IPS-18a (cell line): ENCODE data around the gene MAP3K15.
"Not testable (repeated sequence)": the region's sequence is repeated elsewhere in the genome, so short reads cannot be mapped to it uniquely, and the experiment has no call there.

Experiments used
- H3K27ac ChIP-seq: one replicate; pipeline ENCODE4 v1.5.1; 2013; ENCODE audit warnings: low read length
- H3K27me3 ChIP-seq: one replicate; pipeline ENCODE4 v1.6.1; 2013; ENCODE audit warnings: mild to moderate bottlenecking, low read length; ENCODE audit not compliant: control insufficient read depth, insufficient read depth
- H3K36me3 ChIP-seq: one replicate; pipeline ENCODE4 v1.6.1; 2013; ENCODE audit warnings: low read depth, low read length; ENCODE audit not compliant: control insufficient read depth
- H3K4me1 ChIP-seq: one replicate; pipeline ENCODE4 v1.6.1; 2013; ENCODE audit warnings: low read depth, low read length; ENCODE audit not compliant: control insufficient read depth
- H3K4me3 ChIP-seq: one replicate; pipeline ENCODE4 v1.5.1; 2013; ENCODE audit warnings: low read length
- H3K9ac ChIP-seq: one replicate; pipeline ENCODE4 v1.6.1; 2013; ENCODE audit warnings: mild to moderate bottlenecking, low read length, moderate library complexity
- H3K9me3 ChIP-seq: one replicate; pipeline ENCODE4 v1.6.1; 2013; ENCODE audit warnings: low read depth, low read length; ENCODE audit not compliant: control insufficient read depth

The MAP3K15 gene

DNA sequence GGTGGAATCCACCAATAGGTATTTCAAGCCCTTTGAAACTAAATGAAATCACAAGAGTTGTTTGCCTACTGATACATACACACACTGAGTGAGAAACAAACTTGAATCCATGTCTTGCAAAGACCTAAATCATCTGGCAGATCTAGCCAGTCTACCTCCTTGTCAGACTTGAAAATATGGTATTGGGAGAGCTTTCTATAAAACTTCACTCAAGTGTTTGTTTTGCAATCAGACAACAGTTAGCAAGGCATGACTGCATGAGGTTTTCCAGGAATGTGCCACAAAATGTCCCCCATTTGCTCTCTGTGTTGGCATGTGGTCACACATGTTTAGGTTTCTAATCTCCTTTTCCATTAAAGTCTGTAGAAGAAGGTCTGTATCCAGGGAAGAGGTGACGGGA lies 52.4 kb downstream of the MAP3K15 start:
- Histone ChIP-seq H3K9ac (no peak overlapping the region), H3K4me3 (no peak overlapping the region), H3K27me3 (no peaks in the 10 kb centered on the region), H3K9me3 (peaks cover 14% of the 10 kb centered on the region), H3K4me1 (no peaks in the 10 kb centered on the region), H3K36me3 (no peaks in the 10 kb centered on the region), H3K27ac (no peak overlapping the region)

DNA sequence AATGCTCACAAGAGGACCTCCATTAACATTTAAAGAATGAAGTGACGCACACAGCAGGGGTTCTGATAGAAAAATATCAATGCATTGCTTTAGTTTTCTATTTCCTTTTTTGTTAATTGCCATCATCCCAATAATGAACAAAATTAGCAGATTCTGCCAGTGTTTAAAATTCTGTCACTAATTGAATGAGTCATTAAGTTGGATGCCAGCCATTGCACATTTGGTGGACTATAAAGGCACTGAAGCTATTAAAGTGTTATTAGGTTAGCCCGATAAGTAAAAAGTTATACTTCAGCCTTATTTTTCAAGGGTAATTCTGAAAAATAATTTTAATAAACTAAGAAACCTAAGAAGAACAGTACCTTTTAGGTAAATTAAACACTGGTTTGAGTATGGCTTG lies 53.1 kb downstream of the MAP3K15 start:
- Histone ChIP-seq H3K36me3 (no peaks in the 10 kb centered on the region), H3K27me3 (no peaks in the 10 kb centered on the region), H3K9ac (no peak overlapping the region), H3K4me1 (no peaks in the 10 kb centered on the region), H3K9me3 (peaks cover 12% of the 10 kb centered on the region), H3K27ac (no peak overlapping the region), H3K4me3 (no peak overlapping the region)

DNA sequence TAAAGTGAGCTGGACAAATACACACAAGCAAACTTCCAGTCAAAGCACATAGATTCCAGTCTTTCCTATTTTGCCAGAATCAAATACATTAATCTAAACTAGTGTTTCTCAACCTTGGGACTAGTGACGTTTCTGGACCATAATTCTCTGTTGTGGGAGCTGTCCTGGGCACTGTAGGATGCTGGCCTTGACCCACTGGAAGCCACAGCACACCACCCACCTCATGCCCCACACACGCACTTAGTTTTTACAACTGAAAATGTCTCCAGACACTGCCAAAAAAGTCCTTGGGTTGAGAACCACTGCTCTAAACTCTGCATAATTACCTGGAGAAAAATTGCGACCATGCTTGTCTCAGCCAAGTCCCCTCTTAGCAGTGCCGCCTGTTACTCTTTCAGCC lies 57.6 kb downstream of the MAP3K15 start:
- H3K9ac ChIP-seq, result no peak overlapping the region
- H3K36me3 ChIP-seq, result no peaks in the 10 kb centered on the region
- H3K9me3 ChIP-seq, result peaks cover 6% of the 10 kb centered on the region
- H3K4me3 ChIP-seq, result no peak overlapping the region
- H3K27me3 ChIP-seq, result no peaks in the 10 kb centered on the region
- no peaks in the 10 kb centered on the region for H3K4me1 ChIP-seq
- no peak overlapping the region for H3K27ac ChIP-seq

DNA sequence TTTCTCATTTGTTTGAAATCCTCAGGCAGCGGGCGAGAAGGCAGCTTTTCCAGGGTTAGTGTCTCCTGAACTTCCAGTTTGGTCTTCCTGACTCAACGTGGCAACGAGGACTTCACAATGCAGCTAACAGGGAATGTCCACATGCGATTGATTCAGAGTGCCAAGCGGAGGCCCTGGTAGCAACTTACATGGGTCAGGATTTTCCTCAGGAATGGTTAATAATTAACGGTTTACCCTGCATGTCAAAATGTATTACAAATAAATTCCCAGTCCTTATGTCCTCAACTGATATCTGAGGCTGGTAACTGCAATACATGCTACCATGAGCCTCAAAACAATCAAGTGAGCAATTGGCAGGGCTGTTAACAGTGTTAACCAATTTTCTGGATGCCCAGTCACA lies 67.2 kb downstream of the MAP3K15 start:
- H3K27ac ChIP-seq, result no peak overlapping the region
- no peaks in the 10 kb centered on the region for H3K27me3 ChIP-seq
- H3K36me3 ChIP-seq, result no peaks in the 10 kb centered on the region
- no peak overlapping the region for H3K4me3 ChIP-seq
- H3K9ac ChIP-seq, result no peak overlapping the region
- H3K9me3 ChIP-seq, result peaks cover 4% of the 10 kb centered on the region
- H3K4me1 ChIP-seq, result no peaks in the 10 kb centered on the region

DNA sequence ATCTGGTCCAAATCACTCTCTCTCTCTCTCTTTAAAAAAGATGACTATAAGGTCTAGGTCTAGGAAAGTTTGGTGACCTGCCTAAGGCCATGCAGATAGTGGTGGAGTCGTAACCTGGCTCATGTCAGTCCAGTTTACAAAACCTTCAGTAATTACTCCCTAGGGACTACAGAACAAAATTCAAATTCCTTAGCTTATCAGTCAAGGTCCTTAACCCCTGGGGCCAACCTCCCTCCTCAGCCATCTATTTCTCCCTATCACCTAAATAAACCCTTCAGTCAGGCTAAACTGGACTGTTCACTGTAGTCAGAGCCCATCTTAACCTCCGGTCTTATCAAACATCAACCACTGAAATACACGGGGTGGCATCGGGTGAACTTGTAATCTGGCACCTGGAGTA lies 68.9 kb downstream of the MAP3K15 start:
- Histone ChIP-seq H3K4me3 (no peak overlapping the region), H3K9ac (no peak overlapping the region), H3K9me3 (peaks cover 4% of the 10 kb centered on the region), H3K27me3 (no peaks in the 10 kb centered on the region), H3K27ac (no peak overlapping the region), H3K36me3 (no peaks in the 10 kb centered on the region), H3K4me1 (no peaks in the 10 kb centered on the region)

DNA sequence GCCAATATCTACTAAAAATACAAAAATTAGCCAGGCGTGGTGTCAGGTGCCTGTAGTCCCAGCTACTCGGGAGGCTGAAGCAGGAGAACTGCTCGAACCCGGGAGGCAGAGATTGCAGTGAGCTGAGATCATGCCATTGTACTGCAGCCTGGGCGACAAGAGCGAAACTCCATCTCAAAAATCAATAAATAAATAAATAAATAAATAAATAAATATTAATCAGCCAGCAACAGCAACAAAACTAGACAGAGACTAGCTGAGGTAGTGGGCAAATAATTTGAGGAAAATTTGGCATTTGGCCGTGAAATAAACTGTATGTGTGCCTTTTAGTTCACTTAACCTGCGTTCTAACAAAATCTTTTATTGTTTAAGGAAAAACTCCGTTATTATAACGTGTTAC lies 69.5 kb downstream of the MAP3K15 start:
- not testable (repeated sequence) for H3K27ac ChIP-seq, H3K4me3 ChIP-seq, H3K36me3 ChIP-seq, H3K9me3 ChIP-seq, H3K9ac ChIP-seq, H3K4me1 ChIP-seq, H3K27me3 ChIP-seq

DNA sequence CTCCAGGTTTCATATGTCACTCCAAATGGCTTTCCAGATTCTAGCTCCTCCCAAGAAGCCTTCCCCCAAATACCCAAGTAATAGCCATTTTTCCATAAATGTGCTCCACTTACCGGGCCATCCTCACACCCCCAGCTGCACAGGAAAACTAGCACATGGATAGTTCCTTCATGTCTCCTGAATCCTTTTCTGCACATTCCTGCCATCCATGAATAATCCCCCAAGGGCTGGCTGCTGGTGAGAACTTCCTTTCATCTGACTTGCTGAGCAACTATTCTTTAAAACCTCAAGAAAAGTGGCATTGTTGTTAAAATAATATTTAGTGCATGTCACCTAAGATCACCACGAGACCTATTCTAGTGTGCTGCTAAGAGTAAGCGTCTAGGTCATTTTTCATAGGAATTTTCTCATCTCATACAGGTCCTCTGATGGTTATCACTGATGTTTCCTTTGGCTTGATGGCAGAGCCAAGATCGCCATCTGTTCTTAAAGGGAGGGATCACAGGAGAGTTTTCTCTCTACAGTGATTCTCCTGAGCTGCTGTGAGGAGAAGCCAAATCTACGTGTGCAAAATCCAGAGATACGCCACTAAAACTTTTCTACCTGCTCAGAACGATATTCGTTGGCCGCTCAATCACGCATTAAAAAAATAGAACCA lies 71.3 kb downstream of the MAP3K15 start:
- H3K27ac ChIP-seq, result no peak overlapping the region
- no peaks in the 10 kb centered on the region for H3K27me3 ChIP-seq
- no peak overlapping the region for H3K4me3 ChIP-seq
- peaks cover 4% of the 10 kb centered on the region for H3K9me3 ChIP-seq
- H3K36me3 ChIP-seq, result no peaks in the 10 kb centered on the region
- no peak overlapping the region for H3K9ac ChIP-seq
- no peaks in the 10 kb centered on the region for H3K4me1 ChIP-seq

DNA sequence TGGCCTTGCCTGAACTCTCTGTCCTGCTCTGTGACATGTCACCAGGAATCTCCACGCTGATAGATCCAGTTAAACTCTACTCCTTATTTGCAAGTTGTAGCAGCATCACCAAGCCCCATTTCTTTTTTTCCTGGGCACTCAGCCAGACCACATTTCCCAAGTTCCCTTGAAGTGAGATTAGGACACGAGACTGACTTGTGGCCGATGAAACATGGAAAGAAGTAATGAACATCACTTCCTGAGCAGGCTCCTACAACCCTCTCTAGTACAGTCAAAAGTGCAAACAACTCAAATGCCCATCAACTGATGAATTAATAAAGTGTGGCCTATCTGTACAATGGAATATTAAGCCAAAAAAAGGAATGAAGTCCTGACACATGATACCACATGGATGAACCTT lies 74.6 kb downstream of the MAP3K15 start:
- H3K9ac ChIP-seq, result no peak overlapping the region
- H3K27ac ChIP-seq, result no peak overlapping the region
- no peaks in the 10 kb centered on the region for H3K4me1 ChIP-seq
- no peaks in the 10 kb centered on the region for H3K36me3 ChIP-seq
- no peaks in the 10 kb centered on the region for H3K27me3 ChIP-seq
- H3K9me3 ChIP-seq, result peaks cover 12% of the 10 kb centered on the region
- H3K4me3 ChIP-seq, result no peak overlapping the region

DNA sequence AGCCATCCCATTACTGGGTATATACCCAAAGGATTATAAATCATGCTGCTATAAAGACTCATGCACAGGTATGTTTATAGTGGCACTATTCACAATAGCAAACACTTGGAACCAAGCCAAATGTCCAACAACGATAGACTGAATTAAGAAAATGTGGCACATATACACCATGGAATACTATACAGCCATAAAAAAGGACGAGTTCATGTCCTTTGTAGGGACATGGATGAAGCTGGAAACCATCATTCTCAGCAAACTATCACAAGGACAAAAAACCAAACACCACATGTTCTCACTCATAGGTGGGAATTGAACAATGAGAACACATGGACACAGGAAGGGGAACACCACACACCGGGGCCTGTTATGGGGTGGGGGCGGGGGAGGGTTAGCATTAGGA lies 92.6 kb downstream of the MAP3K15 start:
- not testable (repeated sequence) for H3K4me1 ChIP-seq, H3K27me3 ChIP-seq, H3K9me3 ChIP-seq, H3K4me3 ChIP-seq, H3K36me3 ChIP-seq, H3K27ac ChIP-seq, H3K9ac ChIP-seq

DNA sequence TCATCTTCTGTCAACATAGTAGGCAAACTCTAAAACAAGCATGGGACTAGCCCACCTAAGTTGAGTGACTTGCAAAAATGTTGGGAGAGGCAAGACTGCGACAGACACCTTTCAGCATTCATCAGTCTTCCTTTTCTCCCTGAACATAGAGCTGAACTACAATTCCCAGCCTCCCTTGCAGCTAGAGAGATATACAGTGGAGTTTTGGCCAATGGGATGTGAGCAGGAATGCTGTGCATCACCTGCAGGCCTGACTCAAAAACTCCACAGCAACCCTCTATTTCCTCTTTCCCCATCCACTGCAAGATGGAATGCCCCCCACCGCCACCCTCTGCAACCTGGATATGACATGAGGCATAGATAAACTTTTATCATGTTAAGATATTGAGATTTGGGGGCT lies 105.0 kb downstream of the MAP3K15 start:
- H3K4me3 ChIP-seq, result no peak overlapping the region
- no peaks in the 10 kb centered on the region for H3K36me3 ChIP-seq
- H3K9me3 ChIP-seq, result peaks cover 14% of the 10 kb centered on the region
- no peak overlapping the region for H3K9ac ChIP-seq
- H3K27me3 ChIP-seq, result no peaks in the 10 kb centered on the region
- no peak overlapping the region for H3K27ac ChIP-seq
- no peaks in the 10 kb centered on the region for H3K4me1 ChIP-seq

DNA sequence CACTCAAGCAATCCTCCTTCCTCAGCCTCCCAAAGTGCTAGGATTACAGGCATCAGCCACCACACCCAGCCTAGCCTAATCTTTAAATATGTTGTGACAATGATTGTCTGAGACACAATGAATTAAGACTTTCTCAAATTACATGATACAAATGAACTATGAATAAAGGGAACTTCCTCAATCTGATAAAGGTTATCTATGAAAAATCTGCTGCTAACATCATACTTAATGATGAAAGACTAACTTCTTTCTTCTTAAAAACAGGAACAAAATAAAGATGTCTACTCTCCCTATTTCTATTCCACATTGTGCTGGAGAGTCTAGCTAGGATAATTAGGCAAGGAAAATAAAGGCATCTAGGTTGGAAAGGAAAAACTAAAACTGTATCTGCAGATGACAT lies 111.6 kb downstream of the MAP3K15 start:
- Histone ChIP-seq H3K27me3 (no peaks in the 10 kb centered on the region), H3K36me3 (no peaks in the 10 kb centered on the region), H3K4me1 (no peaks in the 10 kb centered on the region), H3K27ac (no peak overlapping the region), H3K4me3 (no peak overlapping the region), H3K9me3 (peaks cover 19% of the 10 kb centered on the region), H3K9ac (no peak overlapping the region)

DNA sequence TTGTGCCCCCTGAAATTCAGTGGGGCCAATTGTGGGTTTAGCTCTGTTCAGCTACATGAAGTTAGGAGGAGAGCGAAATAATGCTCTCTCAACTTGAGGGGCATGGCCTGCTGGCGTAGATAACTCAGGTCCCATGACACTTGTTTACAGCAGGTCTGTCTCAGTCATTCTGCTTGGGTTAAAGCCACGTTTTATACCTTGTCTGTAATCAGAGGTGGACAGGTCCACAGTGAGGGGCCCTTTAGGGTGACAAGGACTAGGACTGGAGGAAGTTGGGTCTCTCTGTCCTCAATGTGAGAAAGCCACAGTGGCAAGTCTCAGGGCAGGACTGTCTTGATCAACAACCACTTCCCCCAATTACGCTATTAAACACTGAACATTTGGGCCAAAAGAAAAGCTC lies 122.6 kb downstream of the MAP3K15 start:
- Histone ChIP-seq H3K9ac (no peak overlapping the region), H3K9me3 (peaks cover 18% of the 10 kb centered on the region), H3K36me3 (no peaks in the 10 kb centered on the region), H3K4me3 (no peak overlapping the region), H3K27ac (no peak overlapping the region), H3K27me3 (no peaks in the 10 kb centered on the region), H3K4me1 (no peaks in the 10 kb centered on the region)
